BJ (cell line): Measurements from ENCODE around the gene FBXL3. TPM values are rescaled to one million over a fixed set of nuclear protein-coding genes. Genes with fewer than 3 reads are reported as not detected.

ENCODE experiments used
- CTCF ChIA-PET: fragments of 350-600 bp; formaldehyde crosslinking; extraction: SDS; loops from one replicate; lab custom pipeline; 2021; ENCODE audit warnings: antibody characterized with exemption, inconsistent platforms; lab: Yijun Ruan, JAX
- POLR2A ChIA-PET: fragments of 300-600 bp; sonication (Branson Sonifier 250); formaldehyde crosslinking; extraction: SDS; loops from one replicate; lab custom pipeline; 2021; ENCODE audit warnings: antibody characterized with exemption; lab: Charles Lee
- DNase-seq: peaks from one replicate; pipeline ENCODE4 v3.0.0-alpha.2; 2011; ENCODE audit warnings: low read depth
- H3K27me3 ChIP-seq: 2 replicates; pipeline ENCODE4 v1.6.0; 2011; ENCODE audit warnings: low read length; ENCODE audit not compliant: control insufficient read depth, insufficient read depth
- H3K36me3 ChIP-seq: 2 replicates; pipeline ENCODE4 v1.5.1; 2011; ENCODE audit warnings: low read length; ENCODE audit not compliant: control insufficient read depth, insufficient read depth
- H3K4me3 ChIP-seq: 2 replicates; pipeline ENCODE4 v1.5.1; 2011; ENCODE audit warnings: low read depth, mild to moderate bottlenecking, control low read depth, low read length
- polyA plus RNA-seq: library from polyadenylated mRNA; depleted of rRNA; stranded (reverse); fragments of >200 nt; gene quantifications from 2 replicates; pipeline ENCODE4 v1.2.3, GENCODE V29; 2011
- TF ChIP-seq, protein P1 (sequence below): IDR thresholded peaks from 2 replicates; pipeline ENCODE4 v1.5.1; 2011; ENCODE audit warnings: low read depth, mild to moderate bottlenecking, control low read depth, inconsistent platforms, low read length, moderate library complexity; ENCODE audit not compliant: insufficient read depth

Gene FBXL3
- polyA plus RNA-seq, 1 experiment: 22.0 TPM

DNA sequence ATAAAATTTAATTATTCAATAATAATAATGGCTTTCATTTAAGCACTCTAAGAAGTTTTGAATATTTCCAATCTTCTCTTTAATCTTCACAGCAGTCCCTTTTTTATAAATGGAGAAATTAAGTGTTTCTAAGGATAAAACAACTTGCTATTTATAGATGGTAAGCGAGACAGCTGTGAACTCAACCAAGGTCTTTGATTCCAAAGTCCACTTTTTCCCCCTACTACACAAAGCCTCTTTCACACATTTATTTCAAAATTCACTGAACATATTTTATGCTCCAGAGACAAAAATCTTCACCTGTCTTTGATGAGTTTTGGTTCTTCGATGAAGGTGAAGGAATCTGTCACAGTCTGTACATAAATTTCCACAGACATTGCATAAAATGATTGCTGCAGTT lies 34.4 kb upstream of the FBXL3 start:
- H3K27me3 ChIP-seq: no peaks in the 10 kb centered on the region
- ChIA-PET POLR2A (no interaction called here), CTCF (no interaction called here)
- TF ChIP-seq, protein P1, sequence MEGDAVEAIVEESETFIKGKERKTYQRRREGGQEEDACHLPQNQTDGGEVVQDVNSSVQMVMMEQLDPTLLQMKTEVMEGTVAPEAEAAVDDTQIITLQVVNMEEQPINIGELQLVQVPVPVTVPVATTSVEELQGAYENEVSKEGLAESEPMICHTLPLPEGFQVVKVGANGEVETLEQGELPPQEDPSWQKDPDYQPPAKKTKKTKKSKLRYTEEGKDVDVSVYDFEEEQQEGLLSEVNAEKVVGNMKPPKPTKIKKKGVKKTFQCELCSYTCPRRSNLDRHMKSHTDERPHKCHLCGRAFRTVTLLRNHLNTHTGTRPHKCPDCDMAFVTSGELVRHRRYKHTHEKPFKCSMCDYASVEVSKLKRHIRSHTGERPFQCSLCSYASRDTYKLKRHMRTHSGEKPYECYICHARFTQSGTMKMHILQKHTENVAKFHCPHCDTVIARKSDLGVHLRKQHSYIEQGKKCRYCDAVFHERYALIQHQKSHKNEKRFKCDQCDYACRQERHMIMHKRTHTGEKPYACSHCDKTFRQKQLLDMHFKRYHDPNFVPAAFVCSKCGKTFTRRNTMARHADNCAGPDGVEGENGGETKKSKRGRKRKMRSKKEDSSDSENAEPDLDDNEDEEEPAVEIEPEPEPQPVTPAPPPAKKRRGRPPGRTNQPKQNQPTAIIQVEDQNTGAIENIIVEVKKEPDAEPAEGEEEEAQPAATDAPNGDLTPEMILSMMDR: no peak
- DNase-seq: no peak
- H3K36me3 ChIP-seq: 0 out of 2 replicates have a peak, but pooled peaks cover 4% of the 10 kb centered on the region
- no peak overlapping the region for H3K4me3 ChIP-seq

DNA sequence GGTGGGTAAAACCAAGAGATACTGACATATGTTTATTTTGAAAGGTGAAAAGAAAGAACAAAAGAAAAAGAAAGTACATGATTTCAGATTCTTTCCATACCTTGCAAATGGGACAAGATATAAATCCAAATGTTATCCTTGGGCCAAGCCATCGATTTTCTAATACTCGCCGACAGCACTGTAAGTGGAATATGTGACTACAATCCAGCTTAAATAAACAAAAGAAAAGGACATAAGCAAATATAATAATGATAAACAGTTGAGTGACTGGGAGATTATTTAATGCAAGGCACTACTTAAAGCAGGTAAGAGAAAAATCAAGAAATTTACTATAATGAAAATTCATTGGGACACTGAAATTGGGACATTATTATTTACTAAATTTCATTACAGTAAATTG lies 29.9 kb upstream of the FBXL3 start:
- DNase-seq: no peak
- Histone ChIP-seq H3K36me3 (peaks cover 6% of the 10 kb centered on the region; the same call in 1 of the 2 replicates), H3K4me3 (no peak overlapping the region), H3K27me3 (no peaks in the 10 kb centered on the region)
- POLR2A ChIA-PET: no interaction called here
- TF ChIP-seq, protein P1: no peak
- CTCF ChIA-PET: interaction anchor here (0.6 kb wide), 1 partner anchor 700 kb away, joined by 3 read pairs; no protein-coding TSS in a partner anchor

DNA sequence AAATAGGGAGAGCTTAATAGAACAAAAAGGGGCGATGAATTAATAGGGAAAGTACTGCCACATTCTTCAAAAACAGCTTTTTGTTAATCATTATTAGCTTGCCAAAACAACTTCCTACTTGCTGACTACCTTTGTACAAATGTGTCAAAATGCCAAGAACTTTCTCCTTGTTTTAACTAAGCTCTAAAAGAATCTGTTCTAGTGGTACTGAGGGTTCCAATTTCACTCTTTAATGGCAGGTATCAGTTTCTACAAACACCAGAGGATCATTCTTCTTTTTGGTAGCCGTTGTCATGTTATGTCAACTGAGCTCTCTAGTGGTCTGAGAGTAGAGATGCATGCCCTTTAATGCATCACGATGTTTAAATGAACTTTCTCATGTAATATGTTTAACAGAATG lies 29.4 kb upstream of the FBXL3 start:
- TF ChIP-seq, protein P1: no peak
- ChIA-PET POLR2A (no interaction called here), CTCF (interaction anchor here (1.1 kb wide), 1 partner anchor 51 kb away, joined by 3 read pairs; no protein-coding TSS in a partner anchor)
- peaks cover 6% of the 10 kb centered on the region; the same call in 1 of the 2 replicates for H3K36me3 ChIP-seq
- DNase-seq: no peak
- no peak overlapping the region for H3K4me3 ChIP-seq
- H3K27me3 ChIP-seq: no peaks in the 10 kb centered on the region

DNA sequence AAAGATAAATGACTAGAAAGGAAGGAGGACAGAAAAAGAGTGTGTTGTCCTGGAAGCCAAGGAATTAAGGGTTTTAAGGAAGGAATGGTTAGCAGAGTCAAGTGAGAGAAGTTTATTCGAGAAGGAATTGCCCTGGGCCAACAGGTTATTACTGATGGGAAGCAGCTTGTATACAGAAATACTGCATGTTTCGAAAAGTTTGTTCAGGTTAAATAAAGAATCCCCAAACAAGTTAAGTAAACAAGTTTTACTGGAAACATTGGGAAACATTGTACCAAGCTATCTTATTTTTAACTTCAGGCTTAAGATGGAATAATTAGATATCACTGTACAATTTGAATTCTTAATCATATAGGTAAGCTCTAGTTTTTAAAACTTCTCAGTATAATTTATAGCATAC lies 28.2 kb upstream of the FBXL3 start:
- H3K36me3 ChIP-seq: peaks cover 6% of the 10 kb centered on the region; the same call in 1 of the 2 replicates
- H3K27me3 ChIP-seq: no peaks in the 10 kb centered on the region
- no peak overlapping the region for H3K4me3 ChIP-seq
- TF ChIP-seq, protein P1: no peak
- no peak for DNase-seq
- CTCF ChIA-PET: interaction anchor here (0.7 to 1.1 kb wide), 2 partner anchors 12 to 50 kb away, joined by 3 read pairs; no protein-coding TSS in a partner anchor
- POLR2A ChIA-PET: no interaction called here

DNA sequence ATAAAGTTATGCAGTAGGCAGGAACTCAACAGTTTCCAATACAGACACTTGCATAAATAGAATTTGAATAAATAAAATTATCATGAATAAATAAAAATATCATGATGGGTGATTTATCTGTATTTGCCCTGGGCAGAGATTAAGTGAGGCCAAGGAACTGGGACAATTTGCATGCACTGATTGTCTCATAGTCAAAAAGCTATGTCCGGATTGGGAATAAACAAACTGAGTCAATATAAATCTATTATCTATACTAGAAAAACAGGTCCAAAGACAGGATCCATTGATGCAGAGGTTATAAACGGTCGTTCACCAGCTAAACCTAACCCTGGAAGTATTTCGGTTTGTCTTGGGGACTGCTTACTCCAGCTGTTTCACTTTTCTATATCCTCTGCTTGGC lies 26.2 kb upstream of the FBXL3 start:
- ChIA-PET CTCF (no interaction called here), POLR2A (no interaction called here)
- H3K4me3 ChIP-seq: no peak overlapping the region
- H3K36me3 ChIP-seq: peaks cover 6% of the 10 kb centered on the region; the same call in 1 of the 2 replicates
- TF ChIP-seq, protein P1: no peak
- DNase-seq: no peak
- no peaks in the 10 kb centered on the region for H3K27me3 ChIP-seq
